HepG2 (cell line): Measurements from ENCODE around the gene RERE. TPM values are rescaled to one million over a fixed set of nuclear protein-coding genes. Genes with fewer than 3 reads are reported as not detected.
A peak's percentile ranks its signal among the peaks of the same experiment; 100 is the strongest.

ENCODE experiments used
- AKNA ChIP-seq: sonication (generic); formaldehyde crosslinking; IDR thresholded peaks from 2 replicates; pipeline ENCODE4 v1.4.0; 2020; ENCODE audit warnings: missing genetic modification reagents, borderline replicate concordance
- ATF7 ChIP-seq, 2 experiments: fragments of 450-650 bp in 1 of 2; sonication (generic) in 1 of 2; formaldehyde crosslinking in 1 of 2; IDR thresholded peaks; 2 replicates each; pipeline versions ENCODE4 v1.4.0 to v1.6.1; 2016 to 2020; ENCODE audit warnings: antibody characterized with exemption in 1 of 2, mild to moderate bottlenecking in 1 of 2, missing genetic modification reagents in 1 of 2
- EZH2 ChIP-seq: conservative IDR thresholded peaks from 2 replicates; pipeline ENCODE4 v1.6.1; 2012; ENCODE audit warnings: mild to moderate bottlenecking, low read depth, low read length, moderate library complexity
- FLYWCH1 ChIP-seq: sonication (generic); formaldehyde crosslinking; IDR thresholded peaks from 2 replicates; pipeline ENCODE4 v1.8.1; 2023; ENCODE audit warnings: mild to moderate bottlenecking, missing genetic modification reagents
- HMGXB4 ChIP-seq, 2 experiments: sonication (generic) in 1 of 2; formaldehyde crosslinking in 1 of 2; IDR thresholded peaks; 2 replicates each; pipeline versions ENCODE4 v1.4.0 to v1.6.1; 2018 to 2020; ENCODE audit warnings: missing genetic modification reagents in 2 of 2, borderline replicate concordance in 1 of 2, low read depth in 1 of 2, mild to moderate bottlenecking in 1 of 2, missing biosample characterization in 1 of 2
- HOMEZ ChIP-seq: IDR thresholded peaks from 2 replicates; pipeline ENCODE4 v1.6.1; 2016; ENCODE audit warnings: low read depth
- NCOR1 ChIP-seq: fragments of 200-600 bp; sonication (generic); IDR thresholded peaks from 2 replicates; pipeline ENCODE4 v1.7.0; 2017; ENCODE audit warnings: antibody characterized with exemption, low read length, borderline replicate concordance
- NFIC ChIP-seq: IDR thresholded peaks from 2 replicates; pipeline ENCODE4 v1.6.1; 2012; ENCODE audit warnings: mild to moderate bottlenecking, low read length, inconsistent platforms
- NR2F6 ChIP-seq, 2 experiments: IDR thresholded peaks; 2 replicates each; pipeline ENCODE4 v1.6.1; 2016; ENCODE audit warnings: antibody characterized with exemption in 1 of 2, mild to moderate bottlenecking in 1 of 2
- UBTF ChIP-seq: sonication (generic); formaldehyde crosslinking; IDR thresholded peaks from 2 replicates; pipeline ENCODE4 v1.4.0; 2020; ENCODE audit warnings: mild to moderate bottlenecking, missing genetic modification reagents
- ZFP90 ChIP-seq: sonication (generic); formaldehyde crosslinking; IDR thresholded peaks from 2 replicates; pipeline ENCODE4 v1.8.0; 2022; ENCODE audit warnings: missing genetic modification reagents, mild to moderate bottlenecking, inconsistent platforms, borderline replicate concordance
- ZNF205 ChIP-seq: IDR thresholded peaks from 2 replicates; pipeline ENCODE4 v1.6.1; 2018; ENCODE audit warnings: missing biosample characterization, missing genetic modification reagents
- ZNF496 ChIP-seq: sonication (generic); formaldehyde crosslinking; IDR thresholded peaks from 2 replicates; pipeline ENCODE4 v1.8.1; 2023; ENCODE audit warnings: mild to moderate bottlenecking, moderate library complexity, missing genetic modification reagents; ENCODE audit not compliant: insufficient replicate concordance
- ZNF83 ChIP-seq: sonication (generic); formaldehyde crosslinking; IDR thresholded peaks from 2 replicates; pipeline ENCODE4 v1.4.0; 2020; ENCODE audit warnings: missing genetic modification reagents, mild to moderate bottlenecking, borderline replicate concordance
- ZSCAN21 ChIP-seq: sonication (generic); formaldehyde crosslinking; IDR thresholded peaks from 2 replicates; pipeline ENCODE4 v1.8.0; 2022; ENCODE audit warnings: mild to moderate bottlenecking, missing genetic modification reagents, moderate library complexity, borderline replicate concordance
- polyA plus RNA-seq, 8 experiments: library from polyadenylated mRNA; depleted of rRNA in 3 of 8; stranded (reverse) in 7 of 8; unstranded in 1 of 8; fragments of >200 nt; fragmentation: Illumina TruSeq in 4 of 8; extraction: Trizol in 4 of 8; gene quantifications; 2 replicates each; pipeline versions ENCODE4 v1.2.1 to v1.2.3, GENCODE V29; 2011 to 2016; ENCODE audit warnings: low read depth in 4 of 8, missing spikeins in 1 of 8, mixed read lengths in 1 of 8; ENCODE audit not compliant: insufficient read depth in 1 of 8
- total RNA-seq, 5 experiments: library from RNA; depleted of rRNA; stranded (reverse); fragments of >200 nt; fragmentation: Illumina TruSeq; extraction: Trizol; gene quantifications; 2 replicates each; pipeline ENCODE4 v1.2.3, GENCODE V29; 2016; ENCODE audit warnings: low read depth in 1 of 5

Gene RERE
- total and polyA plus RNA-seq, 2 of the 13 experiments (the other 11 are each of a cell fraction or from before 2014, with no cell fraction given), result 18.3 to 21.9 TPM

- TF ChIP-seq ZNF496 (CRISPR knock-in tag), result no peak
- TF ChIP-seq ZSCAN21 (CRISPR knock-in tag), result no peak
- TF ChIP-seq ATF7 (IDR thresholded peaks at IDR 0.05), result peak; percentile 15; the same call in 1 of the 2 replicates
- TF ChIP-seq ATF7 (CRISPR knock-in tag; IDR thresholded peaks at IDR 0.05), result no peak
- TF ChIP-seq AKNA, result no peak
- TF ChIP-seq NFIC, result peak; percentile 41; the same call in 1 of the 2 replicates
- TF ChIP-seq HMGXB4 (CRISPR knock-in tag; IDR thresholded peaks at IDR 0.05; ENCODE audit: borderline replicate concordance in 1 of 2, low read depth in 1 of 2), result no peak
- TF ChIP-seq NCOR1, result no peak; the same call in 1 of the 2 replicates
- peak; percentile 60 for TF ChIP-seq NR2F6 (IDR thresholded peaks at IDR 0.05)
- 0 out of 2 replicates have a peak, but pooled peaks have one; percentile 17 for TF ChIP-seq NR2F6 (CRISPR knock-in tag; IDR thresholded peaks at IDR 0.05)
- no peak; the same call in 1 of the 2 replicates for TF ChIP-seq ZFP90 (CRISPR knock-in tag)
- TF ChIP-seq HOMEZ, result peak; percentile 76
- TF ChIP-seq UBTF (CRISPR knock-in tag), result 0 out of 2 replicates have a peak, but pooled peaks have one; percentile 24
- no peak for TF ChIP-seq FLYWCH1 (CRISPR knock-in tag)
- TF ChIP-seq ZNF83, result no peak
- no peak for TF ChIP-seq EZH2
- no peak for TF ChIP-seq ZNF205
These were observed 173.6 kb downstream of the RERE start (continued) for GRCh38 chr1:8643542-8644536.
